Measurements from ENCODE around the gene COL7A1. TPM values are rescaled to one million over a fixed set of nuclear protein-coding genes. Genes with fewer than 3 reads are reported as not detected.

The COL7A1 gene
- total and polyA plus RNA-seq, 2 of the 13 experiments (the other 11 are each of a cell fraction or from before 2014, with no cell fraction given) = 2.7 to 11.7 TPM

- no peak for TF ChIP-seq MLXIP (CRISPR knock-in tag; IDR thresholded peaks at IDR 0.05; ENCODE audit: borderline replicate concordance)
- 0 out of 2 replicates have a peak, but pooled peaks have one; percentile 40 for TF ChIP-seq ATF3 (CRISPR knock-in tag; IDR thresholded peaks at IDR 0.05)
- TF ChIP-seq HOXA7 (CRISPR knock-in tag; IDR thresholded peaks at IDR 0.05) = no peak
- TF ChIP-seq ATAD3A (CRISPR knock-in tag; IDR thresholded peaks at IDR 0.05) = no peak
- no peak for TF ChIP-seq ZNF354B (CRISPR knock-in tag; IDR thresholded peaks at IDR 0.05)
- no peak for TF ChIP-seq ZNF749 (CRISPR knock-in tag; IDR thresholded peaks at IDR 0.05; ENCODE audit: borderline replicate concordance)
- TF ChIP-seq POLR2G (IDR thresholded peaks at IDR 0.05; ENCODE audit: low read depth, low read length) = peak; percentile 81
- peak; percentile 85; the same call in 1 of the 2 replicates for TF ChIP-seq MIER3 (CRISPR knock-in tag; IDR thresholded peaks at IDR 0.05; ENCODE audit: borderline replicate concordance)
- TF ChIP-seq ZBTB21 (CRISPR knock-in tag; IDR thresholded peaks at IDR 0.05) = 0 out of 2 replicates have a peak, but pooled peaks have one; percentile 29
- 0 out of 2 replicates have a peak, but pooled peaks have one; percentile 38 for TF ChIP-seq ZNF136 (CRISPR knock-in tag; IDR thresholded peaks at IDR 0.05; ENCODE audit: low read depth)
- no peak for TF ChIP-seq ZNF468 (CRISPR knock-in tag; IDR thresholded peaks at IDR 0.05)
- no peak for TF ChIP-seq ZNF382 (CRISPR knock-in tag; IDR thresholded peaks at IDR 0.05; ENCODE audit: borderline replicate concordance)
- no peak for TF ChIP-seq RAD21 (CRISPR knock-in tag; IDR thresholded peaks at IDR 0.05)
- no peak; the same call in 1 of the 2 replicates for TF ChIP-seq THAP9 (CRISPR knock-in tag; IDR thresholded peaks at IDR 0.05; ENCODE audit: borderline replicate concordance)
These were observed 38.1 kb downstream of the COL7A1 start, which contains the start of gene PFKFB4 (continued) for GRCh38 chr3:48556796-48557626.

All from HepG2 (cell line).